Adrenal gland (tissue), 5 donors: ENCODE measurements around the gene INPP4A.

Experiments
- POLR2A ChIP-seq, 2 donors: fragments of 450-650 bp; IDR thresholded peaks; one replicate each; pipeline ENCODE4 v1.6.1; 2017; ENCODE audit warnings: antibody characterized with exemption in 2 of 2, mild to moderate bottlenecking in 2 of 2, moderate library complexity in 1 of 2
- TF ChIP-seq, protein P1 (sequence below), 6 experiments: fragments of 450-650 bp in 4 of 6; fragments of 200-600 bp in 2 of 6; sonication (generic) in 1 of 6; IDR thresholded peaks; 1 replicate in 5 of 6; 2 replicates in 1 of 6; pipeline versions ENCODE4 v1.5.1 to v1.8.0; 2016 to 2021; ENCODE audit warnings: antibody characterized with exemption in 6 of 6, mild to moderate bottlenecking in 2 of 6, moderate library complexity in 1 of 6
- donor health status: DM: no; HTN: no; CAD: no.

DNA sequence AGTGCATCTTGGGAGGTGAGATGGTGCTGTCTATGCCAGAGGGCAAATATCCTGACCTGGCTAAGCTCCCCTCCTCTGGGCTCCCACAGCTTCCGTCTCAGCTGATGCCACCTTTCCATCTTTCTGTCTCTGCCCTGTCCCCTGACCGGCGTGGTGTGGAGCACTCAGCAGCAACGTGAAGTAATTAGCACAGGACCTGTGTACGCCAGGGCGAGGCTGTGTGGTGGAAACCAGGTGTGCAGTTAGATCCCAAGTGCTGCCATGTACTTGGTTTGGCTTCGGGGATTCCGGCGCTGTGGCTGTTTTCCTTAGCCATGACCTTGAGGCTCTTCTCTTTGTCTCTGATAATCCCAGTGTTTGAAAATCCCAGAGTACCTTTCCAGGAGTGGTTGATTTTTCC, 127.1 kb downstream of the INPP4A start:
- TF ChIP-seq POLR2A (IDR thresholded peaks at IDR 0.05) = no peak
- TF ChIP-seq, protein P1, sequence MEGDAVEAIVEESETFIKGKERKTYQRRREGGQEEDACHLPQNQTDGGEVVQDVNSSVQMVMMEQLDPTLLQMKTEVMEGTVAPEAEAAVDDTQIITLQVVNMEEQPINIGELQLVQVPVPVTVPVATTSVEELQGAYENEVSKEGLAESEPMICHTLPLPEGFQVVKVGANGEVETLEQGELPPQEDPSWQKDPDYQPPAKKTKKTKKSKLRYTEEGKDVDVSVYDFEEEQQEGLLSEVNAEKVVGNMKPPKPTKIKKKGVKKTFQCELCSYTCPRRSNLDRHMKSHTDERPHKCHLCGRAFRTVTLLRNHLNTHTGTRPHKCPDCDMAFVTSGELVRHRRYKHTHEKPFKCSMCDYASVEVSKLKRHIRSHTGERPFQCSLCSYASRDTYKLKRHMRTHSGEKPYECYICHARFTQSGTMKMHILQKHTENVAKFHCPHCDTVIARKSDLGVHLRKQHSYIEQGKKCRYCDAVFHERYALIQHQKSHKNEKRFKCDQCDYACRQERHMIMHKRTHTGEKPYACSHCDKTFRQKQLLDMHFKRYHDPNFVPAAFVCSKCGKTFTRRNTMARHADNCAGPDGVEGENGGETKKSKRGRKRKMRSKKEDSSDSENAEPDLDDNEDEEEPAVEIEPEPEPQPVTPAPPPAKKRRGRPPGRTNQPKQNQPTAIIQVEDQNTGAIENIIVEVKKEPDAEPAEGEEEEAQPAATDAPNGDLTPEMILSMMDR (IDR thresholded peaks at IDR 0.05) = no peak
